SU-DHL-6 (cell line): Measurements from ENCODE around the gene FBXO41.

Experiments used
- H2AFZ ChIP-seq: fragments of 200-600 bp; sonication (generic); 2 replicates; pipeline ENCODE4 v1.6.1; 2014; ENCODE audit warnings: low read depth, mild to moderate bottlenecking, moderate library complexity, mixed read lengths, antibody characterized with exemption, low read length; ENCODE audit not compliant: severe bottlenecking
- H3F3A ChIP-seq: fragments of 200-600 bp; shearing (Covaris generic); 2 replicates; pipeline ENCODE4 v1.6.0; 2016; ENCODE audit warnings: antibody characterized with exemption, mild to moderate bottlenecking; ENCODE audit not compliant: insufficient read depth
- H3K27ac ChIP-seq: fragments of 200-600 bp; sonication (generic); 2 replicates; pipeline ENCODE4 v1.5.1; 2016; ENCODE audit warnings: low read depth, mild to moderate bottlenecking, low read length, moderate library complexity, mixed read lengths
- H3K27me3 ChIP-seq: fragments of 200-600 bp; sonication (generic), shearing (Covaris generic); 2 replicates; pipeline ENCODE4 v1.6.0; 2014; ENCODE audit warnings: mild to moderate bottlenecking, low read length
- H3K36me3 ChIP-seq: fragments of 200-600 bp; sonication (generic); 2 replicates; pipeline ENCODE4 v1.6.1; 2014; ENCODE audit warnings: mild to moderate bottlenecking, low read length, mixed read lengths
- H3K4me2 ChIP-seq: fragments of 300-600, 200-600 bp; shearing (Covaris generic), sonication (generic); 2 replicates; pipeline ENCODE4 v1.6.0; 2014; ENCODE audit warnings: low read length, low read depth, mild to moderate bottlenecking; ENCODE audit not compliant: poor library complexity, severe bottlenecking
- H3K4me3 ChIP-seq: fragments of 200-600 bp; sonication (generic); 2 replicates; pipeline ENCODE4 v1.5.1; 2014; ENCODE audit warnings: antibody characterized with exemption, low read length, mild to moderate bottlenecking, mixed read lengths; ENCODE audit not compliant: insufficient read depth, poor library complexity, severe bottlenecking
- H3K79me2 ChIP-seq: fragments of 200-600 bp; sonication (generic); 2 replicates; pipeline ENCODE4 v1.6.1; 2014; ENCODE audit warnings: mild to moderate bottlenecking, low read length, moderate library complexity; ENCODE audit not compliant: insufficient read depth
- H3K9ac ChIP-seq: fragments of 200-600 bp; sonication (generic); 2 replicates; pipeline ENCODE4 v1.7.0; 2014; ENCODE audit warnings: mild to moderate bottlenecking, low read length
- H3K9me2 ChIP-seq: fragments of 200-600 bp; sonication (generic); replicated peaks from 2 replicates; pipeline ENCODE4 v1.6.1; 2014; ENCODE audit warnings: low read length; ENCODE audit not compliant: insufficient read depth
- H3K9me3 ChIP-seq: fragments of 200-600 bp; sonication (generic); 2 replicates; pipeline ENCODE4 v1.6.1; 2014; ENCODE audit warnings: low read length, mixed read lengths; ENCODE audit not compliant: insufficient read depth
- H4K20me1 ChIP-seq: fragments of 200-600 bp; sonication (generic); 2 replicates; pipeline ENCODE4 v1.6.1; 2014; ENCODE audit warnings: low read depth, mild to moderate bottlenecking, antibody characterized with exemption, low read length, moderate library complexity, mixed read lengths
- CTCF ChIP-seq: fragments of 200-600 bp; sonication (generic); IDR thresholded peaks from one replicate; pipeline ENCODE4 v1.5.1; 2017; ENCODE audit warnings: antibody characterized with exemption, mild to moderate bottlenecking, low read length, moderate library complexity; ENCODE audit not compliant: insufficient read depth, poor library complexity, severe bottlenecking
- EZH2phosphoT487 ChIP-seq: fragments of 200-600 bp; sonication (generic), shearing (Covaris generic); conservative IDR thresholded peaks from 2 replicates; pipeline ENCODE4 v1.6.1; 2018; ENCODE audit warnings: mild to moderate bottlenecking, antibody characterized with exemption, low read length, moderate library complexity, mixed read lengths

Gene FBXO41

GRCh38 chr2:73253901-73254300, 30.4 kb downstream of the FBXO41 start:
- H4K20me1 ChIP-seq: no peaks in the 10 kb centered on the region; the same call in 1 of the 2 replicates
- no peaks in the 10 kb centered on the region for H3K9me3 ChIP-seq
- H3K4me3 ChIP-seq: no peak overlapping the region
- no peak overlapping the region for H3K4me2 ChIP-seq
- no peak overlapping the region for H2AFZ ChIP-seq
- H3K36me3 ChIP-seq: peaks cover 6% of the 10 kb centered on the region; the same call in 1 of the 2 replicates
- TF ChIP-seq CTCF (no peak), EZH2phosphoT487 (no peak)
- no peaks in the 10 kb centered on the region for H3K79me2 ChIP-seq
- H3K9ac ChIP-seq: no peak overlapping the region
- H3K27me3 ChIP-seq: no peaks in the 10 kb centered on the region
- 0 out of 2 replicates have a peak overlapping the region, but pooled peaks have one; percentile 1 for H3K27ac ChIP-seq
- H3K9me2 ChIP-seq: no peaks in the 10 kb centered on the region
- H3F3A ChIP-seq: peaks cover 20% of the 10 kb centered on the region

GRCh38 chr2:73253400-73253799, 30.9 kb downstream of the FBXO41 start:
- Histone ChIP-seq H3K79me2 (no peaks in the 10 kb centered on the region), H3F3A (peaks cover 20% of the 10 kb centered on the region), H3K4me2 (no peak overlapping the region), H3K4me3 (no peak overlapping the region), H3K27ac (0 out of 2 replicates have a peak overlapping the region, but pooled peaks have one; percentile 1), H2AFZ (no peak overlapping the region), H3K9ac (no peak overlapping the region), H3K9me3 (no peaks in the 10 kb centered on the region), H3K36me3 (peaks cover 10% of the 10 kb centered on the region; the same call in 1 of the 2 replicates), H3K27me3 (no peaks in the 10 kb centered on the region), H3K9me2 (no peaks in the 10 kb centered on the region), H4K20me1 (no peaks in the 10 kb centered on the region; the same call in 1 of the 2 replicates)
- TF ChIP-seq CTCF (no peak), EZH2phosphoT487 (no peak)

- H3K4me2 ChIP-seq: no peak overlapping the region
- H3K9ac ChIP-seq: no peak overlapping the region
- H3F3A ChIP-seq: peaks cover 20% of the 10 kb centered on the region
- H3K27me3 ChIP-seq: no peaks in the 10 kb centered on the region
- peaks cover 16% of the 10 kb centered on the region; the same call in 1 of the 2 replicates for H3K36me3 ChIP-seq
- H3K4me3 ChIP-seq: no peak overlapping the region
- H4K20me1 ChIP-seq: no peaks in the 10 kb centered on the region; the same call in 1 of the 2 replicates
- no peak for TF ChIP-seq EZH2phosphoT487
- TF ChIP-seq CTCF: no peak
- no peaks in the 10 kb centered on the region for H3K9me2 ChIP-seq
- H2AFZ ChIP-seq: no peak overlapping the region
- H3K9me3 ChIP-seq: no peaks in the 10 kb centered on the region
- no peak overlapping the region for H3K27ac ChIP-seq
- H3K79me2 ChIP-seq: peaks cover 3% of the 10 kb centered on the region; the same call in 1 of the 2 replicates
These were observed 31.8 kb downstream of the FBXO41 start for GRCh38 chr2:73252238-73253027.
